ENCODE data around the gene SMKR1.

The SMKR1 gene

DNA sequence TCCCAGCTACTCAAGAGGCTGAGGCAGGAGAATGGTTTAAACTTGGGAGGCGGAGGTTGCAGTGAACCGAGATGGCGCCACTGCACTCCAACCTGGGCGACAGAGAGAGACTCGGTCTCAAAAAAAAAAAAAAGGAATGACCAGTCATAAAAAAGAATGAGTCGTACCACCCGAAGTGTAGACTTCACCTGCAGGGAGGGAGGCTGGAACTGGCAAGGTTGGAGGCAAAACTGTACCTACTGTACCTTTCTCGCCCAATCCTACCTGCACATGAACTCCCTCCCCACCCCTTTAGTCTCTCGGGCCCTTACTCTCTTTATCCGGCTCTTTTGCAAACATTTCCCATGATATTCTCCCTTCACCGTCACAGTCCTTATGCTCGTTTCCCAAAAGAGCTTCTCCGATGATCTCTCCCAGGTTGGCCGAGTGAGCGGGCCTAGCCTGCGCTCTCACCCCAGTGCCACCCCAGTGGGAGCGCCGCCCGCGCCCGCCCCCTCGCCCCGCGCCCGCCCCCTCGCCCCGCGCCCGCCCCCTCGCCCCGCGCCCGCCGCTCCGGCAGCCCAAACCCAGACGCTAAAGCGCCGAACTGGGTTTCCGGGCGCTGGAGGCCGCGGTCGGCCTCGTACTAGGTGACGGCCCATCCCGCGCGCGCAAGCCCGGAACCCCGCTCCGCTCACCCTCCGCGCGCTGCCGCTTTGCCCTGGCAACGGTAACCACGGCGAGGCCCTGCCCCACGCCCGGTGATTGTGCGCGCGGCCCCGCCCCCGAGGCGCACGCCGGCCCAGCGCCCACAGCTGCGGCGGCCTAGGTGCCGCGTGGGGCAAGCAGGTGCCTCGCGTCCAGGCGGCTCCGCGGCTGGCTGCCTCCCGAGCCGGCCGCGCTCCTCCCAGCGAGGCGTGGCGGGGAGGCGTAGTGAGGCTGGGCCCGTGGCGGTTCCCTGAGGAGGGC lies at the start of gene SMKR1:
Gene SMKR1, plus strand, starts transcription at position 772 of the 948 bp plus-strand sequence. CDS start 294 bp downstream, outside the sequence.
- Histone ChIP-seq H3K9me3 (ENCODE audit: insufficient read depth, low read length) (no peaks in the 10 kb centered on the region), H3K9ac (ENCODE audit: insufficient read length, low read depth) (peak within 1 kb of the TSS; percentile 61), H3K36me3 (ENCODE audit: insufficient read depth, insufficient read length, low read length) (no peaks in the 10 kb centered on the region), H3K4me1 (ENCODE audit: insufficient read depth, insufficient read length) (peaks cover 6% of the 10 kb centered on the region), H3K4me3 (ENCODE audit: insufficient read length, low read depth) (peak within 1 kb of the TSS; percentile 58), H3K27me3 (ENCODE audit: insufficient read depth, insufficient read length) (peaks cover 38% of the 10 kb centered on the region)
- TF ChIP-seq ZNF274 (IDR thresholded peaks at IDR 0.05; ENCODE audit: low read depth, low read length), result no peak
- TF ChIP-seq YY1 (IDR thresholded peaks at IDR 0.05; ENCODE audit: insufficient read depth, insufficient read length), result no peak
- no peak for TF ChIP-seq SUZ12 (IDR thresholded peaks at IDR 0.05; ENCODE audit: extremely low read depth, insufficient read depth, insufficient read length)
- no peak for DNase-seq (ENCODE audit: low read depth, low spot score)

DNA sequence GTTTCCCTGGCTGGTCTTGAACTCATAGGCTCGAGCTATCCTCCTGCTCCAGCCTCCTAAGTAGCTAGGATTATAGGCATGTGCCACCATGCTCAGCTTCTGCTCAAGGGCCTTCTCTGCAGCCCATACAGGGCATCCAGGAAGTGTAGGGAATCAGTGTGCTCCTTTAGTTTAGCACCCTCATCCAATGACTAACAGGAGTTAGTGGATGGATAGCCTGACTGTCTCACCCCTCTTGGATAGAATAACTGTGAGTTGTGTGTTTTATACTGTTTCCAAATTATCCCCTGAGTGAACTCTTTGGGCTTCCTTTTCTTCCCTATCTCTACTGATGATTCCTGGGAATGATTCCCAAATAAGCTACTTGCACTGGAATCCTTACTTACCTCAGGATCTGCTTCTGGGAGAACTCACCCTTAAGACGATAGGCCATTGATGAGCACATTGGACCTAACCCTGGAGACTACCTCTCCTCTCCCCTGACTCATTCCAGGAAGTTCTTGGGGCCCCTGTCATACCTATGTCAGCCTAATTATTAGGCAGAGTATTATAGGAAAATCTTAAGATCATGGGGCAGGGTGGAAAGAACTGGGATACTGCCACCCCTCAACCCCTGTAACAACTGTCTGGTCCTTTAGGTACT lies 49.6 kb upstream of the SMKR1 start:
- Histone ChIP-seq H3K4me1 (ENCODE audit: insufficient read depth, insufficient read length) (no peaks in the 10 kb centered on the region), H3K9me3 (ENCODE audit: insufficient read depth, low read length) (peaks cover 17% of the 10 kb centered on the region; the same call in 1 of the 2 replicates), H3K9ac (ENCODE audit: insufficient read length, low read depth) (no peak overlapping the region), H3K27me3 (ENCODE audit: insufficient read depth, insufficient read length) (no peaks in the 10 kb centered on the region), H3K4me3 (ENCODE audit: insufficient read length, low read depth) (no peak overlapping the region), H3K36me3 (ENCODE audit: insufficient read depth, insufficient read length, low read length) (peaks cover 40% of the 10 kb centered on the region)
- no peak for TF ChIP-seq YY1 (IDR thresholded peaks at IDR 0.05; ENCODE audit: insufficient read depth, insufficient read length)
- no peak for TF ChIP-seq ZNF274 (IDR thresholded peaks at IDR 0.05; ENCODE audit: low read depth, low read length)
- no peak for TF ChIP-seq SUZ12 (IDR thresholded peaks at IDR 0.05; ENCODE audit: extremely low read depth, insufficient read depth, insufficient read length)
- DNase-seq (ENCODE audit: low read depth, low spot score), result no peak

DNA sequence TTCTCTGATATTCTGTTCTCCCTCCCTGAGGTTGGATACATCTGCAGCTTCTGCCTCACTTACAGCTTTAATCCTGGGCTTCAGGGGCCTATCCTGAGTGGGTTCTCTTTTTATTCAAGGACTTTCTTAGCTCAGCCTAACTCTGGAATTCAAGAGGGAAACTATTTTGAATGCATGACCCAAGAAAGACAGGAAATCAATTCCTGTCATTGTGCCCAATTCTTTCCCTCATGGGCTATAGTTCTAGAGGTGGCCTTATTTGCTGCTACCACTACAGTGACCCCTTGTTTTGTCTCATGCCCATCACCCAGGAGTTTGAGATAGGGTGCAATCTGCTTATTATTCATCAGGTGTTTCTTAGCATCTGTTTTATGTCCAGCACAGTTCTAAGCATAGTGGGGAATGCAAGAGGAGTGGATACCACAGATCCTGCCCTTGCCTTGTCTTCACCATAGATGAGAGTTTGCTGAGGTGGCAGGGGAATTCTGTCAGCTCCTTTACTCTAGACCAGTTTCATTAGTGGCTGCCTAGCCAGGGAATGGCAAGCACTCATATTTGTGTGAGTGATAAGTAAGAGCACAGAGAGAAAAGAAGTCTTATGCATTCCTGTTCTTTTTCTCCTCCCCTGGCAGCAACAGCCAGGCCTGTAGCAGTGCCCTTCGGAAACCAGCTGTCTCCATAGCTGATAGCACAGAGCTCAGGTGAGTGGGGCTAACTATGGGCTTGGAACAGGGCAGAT lies 48.7 kb upstream of the SMKR1 start:
- TF ChIP-seq YY1 (IDR thresholded peaks at IDR 0.05; ENCODE audit: insufficient read depth, insufficient read length) (no peak), SUZ12 (IDR thresholded peaks at IDR 0.05; ENCODE audit: extremely low read depth, insufficient read depth, insufficient read length) (no peak), ZNF274 (IDR thresholded peaks at IDR 0.05; ENCODE audit: low read depth, low read length) (no peak)
- Histone ChIP-seq H3K27me3 (ENCODE audit: insufficient read depth, insufficient read length) (no peaks in the 10 kb centered on the region), H3K36me3 (ENCODE audit: insufficient read depth, insufficient read length, low read length) (peaks cover 50% of the 10 kb centered on the region), H3K4me3 (ENCODE audit: insufficient read length, low read depth) (no peak overlapping the region), H3K4me1 (ENCODE audit: insufficient read depth, insufficient read length) (no peaks in the 10 kb centered on the region), H3K9ac (ENCODE audit: insufficient read length, low read depth) (no peak overlapping the region), H3K9me3 (ENCODE audit: insufficient read depth, low read length) (peaks cover 7% of the 10 kb centered on the region; the same call in 1 of the 2 replicates)
- DNase-seq (ENCODE audit: low read depth, low spot score), result no peak

- peaks cover 55% of the 10 kb centered on the region for H3K36me3 ChIP-seq (ENCODE audit: insufficient read depth, insufficient read length, low read length)
- H3K9me3 ChIP-seq (ENCODE audit: insufficient read depth, low read length), result peaks cover 2% of the 10 kb centered on the region; the same call in 1 of the 2 replicates
- H3K9ac ChIP-seq (ENCODE audit: insufficient read length, low read depth), result no peak overlapping the region
- no peak for DNase-seq (ENCODE audit: low read depth, low spot score)
- no peak overlapping the region for H3K4me3 ChIP-seq (ENCODE audit: insufficient read length, low read depth)
- H3K4me1 ChIP-seq (ENCODE audit: insufficient read depth, insufficient read length), result no peaks in the 10 kb centered on the region
- TF ChIP-seq ZNF274 (IDR thresholded peaks at IDR 0.05; ENCODE audit: low read depth, low read length) (no peak), YY1 (IDR thresholded peaks at IDR 0.05; ENCODE audit: insufficient read depth, insufficient read length) (no peak), SUZ12 (IDR thresholded peaks at IDR 0.05; ENCODE audit: extremely low read depth, insufficient read depth, insufficient read length) (no peak)
- H3K27me3 ChIP-seq (ENCODE audit: insufficient read depth, insufficient read length), result no peaks in the 10 kb centered on the region
Observed at GRCh38 chr7:129454249-129454551, 48.1 kb upstream of the SMKR1 start.

DNA sequence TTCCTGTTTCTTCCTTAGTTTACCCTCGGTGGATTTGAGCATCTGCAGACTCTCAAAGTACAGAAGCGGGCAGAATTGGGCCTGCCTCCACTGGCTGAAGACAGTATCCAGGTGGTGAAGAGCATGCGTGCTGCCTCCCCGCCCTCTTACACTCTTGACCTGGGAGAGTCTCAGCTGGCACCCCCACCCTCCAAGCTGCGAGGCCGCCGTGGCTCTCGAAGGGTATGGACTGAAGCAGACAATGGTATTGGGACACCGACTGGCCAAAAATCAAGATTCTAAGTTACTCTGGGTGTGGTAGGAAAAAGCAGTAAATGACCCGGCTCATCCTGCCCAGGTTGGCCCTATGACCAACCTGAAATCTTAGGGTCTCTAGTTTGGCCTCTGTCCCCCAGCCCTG lies 45.9 kb upstream of the SMKR1 start:
- H3K9ac ChIP-seq (ENCODE audit: insufficient read length, low read depth), result no peak overlapping the region
- H3K36me3 ChIP-seq (ENCODE audit: insufficient read depth, insufficient read length, low read length), result peaks cover 71% of the 10 kb centered on the region
- no peaks in the 10 kb centered on the region for H3K4me1 ChIP-seq (ENCODE audit: insufficient read depth, insufficient read length)

DNA sequence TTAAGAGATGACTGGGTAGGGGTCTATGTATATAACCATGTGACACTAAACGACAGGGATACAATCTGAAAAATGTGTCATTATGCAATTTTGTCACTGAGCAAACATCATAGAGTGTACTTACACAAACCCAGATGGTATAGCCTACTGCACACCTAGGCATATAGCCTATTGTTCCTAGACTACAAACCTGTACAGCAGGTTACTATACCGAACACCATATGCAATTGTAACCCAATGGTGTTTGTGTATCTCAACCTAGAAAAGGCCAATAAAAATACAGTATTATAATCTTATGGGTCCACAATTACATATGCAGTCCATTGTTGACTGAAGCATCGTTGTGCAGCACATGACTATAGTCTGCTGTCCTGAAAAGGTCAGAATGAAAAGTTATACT lies 45.2 kb upstream of the SMKR1 start:
- TF ChIP-seq YY1 (IDR thresholded peaks at IDR 0.05; ENCODE audit: insufficient read depth, insufficient read length) (no peak), ZNF274 (IDR thresholded peaks at IDR 0.05; ENCODE audit: low read depth, low read length) (no peak), SUZ12 (IDR thresholded peaks at IDR 0.05; ENCODE audit: extremely low read depth, insufficient read depth, insufficient read length) (no peak)
- no peak for DNase-seq (ENCODE audit: low read depth, low spot score)
- Histone ChIP-seq H3K4me3 (ENCODE audit: insufficient read length, low read depth) (no peak overlapping the region), H3K27me3 (ENCODE audit: insufficient read depth, insufficient read length) (no peaks in the 10 kb centered on the region), H3K4me1 (ENCODE audit: insufficient read depth, insufficient read length) (no peaks in the 10 kb centered on the region), H3K9ac (ENCODE audit: insufficient read length, low read depth) (no peak overlapping the region), H3K9me3 (ENCODE audit: insufficient read depth, low read length) (no peaks in the 10 kb centered on the region), H3K36me3 (ENCODE audit: insufficient read depth, insufficient read length, low read length) (peaks cover 70% of the 10 kb centered on the region)

More for the DNA sequence above, 45.9 kb upstream of the SMKR1 start:
- DNase-seq (ENCODE audit: low read depth, low spot score), result no peak
- no peak for TF ChIP-seq SUZ12 (IDR thresholded peaks at IDR 0.05; ENCODE audit: extremely low read depth, insufficient read depth, insufficient read length)
- no peak for TF ChIP-seq ZNF274 (IDR thresholded peaks at IDR 0.05; ENCODE audit: low read depth, low read length)
- TF ChIP-seq YY1 (IDR thresholded peaks at IDR 0.05; ENCODE audit: insufficient read depth, insufficient read length), result no peak
- H3K9me3 ChIP-seq (ENCODE audit: insufficient read depth, low read length), result no peaks in the 10 kb centered on the region
- no peaks in the 10 kb centered on the region for H3K27me3 ChIP-seq (ENCODE audit: insufficient read depth, insufficient read length)
- H3K4me3 ChIP-seq (ENCODE audit: insufficient read length, low read depth), result no peak overlapping the region
